Activated CD4-positive, alpha-beta T cell treated with anti-CD3 and anti-CD28 coated beads, Interleukin-2, amount 10 ng/mL, durations not matched to agents 7 days and 5 days (primary cell): Measurements from ENCODE around the gene OR2F2. TPM values are rescaled to one million over a fixed set of nuclear protein-coding genes. Genes with fewer than 3 reads are reported as not detected.

ENCODE experiments used
- CTCF ChIA-PET: fragments of 350-600 bp; sonication (Branson Sonifier 250); formaldehyde crosslinking; loops from one replicate; lab custom pipeline; 2021; ENCODE audit warnings: antibody characterized with exemption; lab: Charles Lee
- POLR2A ChIA-PET: fragments of 350-600 bp; sonication (Branson Sonifier 250); formaldehyde crosslinking; loops from one replicate; lab custom pipeline; 2021; ENCODE audit warnings: antibody characterized with exemption; lab: Charles Lee
- DNase-seq: peaks from one replicate; pipeline ENCODE4 v3.0.0-alpha.2; 2020
- H3K27ac Mint-ChIP-seq: one replicate; pipeline ENCODE4 v1.8.0; 2021; ENCODE audit warnings: mild to moderate bottlenecking, moderate library complexity, mixed read lengths
- H3K27me3 Mint-ChIP-seq: one replicate; pipeline ENCODE4 v1.8.0; 2021; ENCODE audit warnings: mixed read lengths
- H3K36me3 Mint-ChIP-seq: one replicate; pipeline ENCODE4 v1.8.0; 2021; ENCODE audit warnings: low read depth, mixed read lengths
- H3K4me1 Mint-ChIP-seq: one replicate; pipeline ENCODE4 v1.8.0; 2021; ENCODE audit warnings: mixed read lengths
- H3K4me3 Mint-ChIP-seq: one replicate; pipeline ENCODE4 v1.8.0; 2021; ENCODE audit warnings: mild to moderate bottlenecking, moderate library complexity, mixed read lengths
- H3K9me3 Mint-ChIP-seq: one replicate; pipeline ENCODE4 v1.8.0; 2021; ENCODE audit warnings: mixed read lengths
- total RNA-seq, 2 experiments: library from RNA; stranded (reverse); gene quantifications; one replicate each; pipeline ENCODE4 v1.2.3, GENCODE V29; 2021

The OR2F2 gene
- total RNA-seq, result not detected

GRCh38 chr7:143934526-143935325 lies at the start of gene OR2F2:
OR2F2 (plus strand) TSS chr7:143935233; CDS start chr7:143935233, 0 bp downstream.
- CTCF ChIA-PET, result no interaction called here
- Mint-ChIP-seq H3K9me3 (no peaks in the 10 kb centered on the region), H3K4me3 (no peak within 1 kb of the TSS), H3K36me3 (no peaks in the 10 kb centered on the region), H3K4me1 (peaks cover 9% of the 10 kb centered on the region), H3K27me3 (no peaks in the 10 kb centered on the region), H3K27ac (no peak within 1 kb of the TSS)
- POLR2A ChIA-PET, result no interaction called here
- DNase-seq, result no peak

GRCh38 chr7:143885951-143886350 lies 49.1 kb upstream of the OR2F2 start:
- peaks cover 32% of the 10 kb centered on the region for H3K27me3 Mint-ChIP-seq
- ChIA-PET CTCF (interaction anchor here (0.6 kb wide), 2 partner anchors 14 to 576 kb away, joined by 3 to 4 read pairs; no protein-coding TSS in a partner anchor), POLR2A (no interaction called here)
- peaks cover 16% of the 10 kb centered on the region for H3K4me1 Mint-ChIP-seq
- peaks cover 8% of the 10 kb centered on the region for H3K36me3 Mint-ChIP-seq
- peaks cover 6% of the 10 kb centered on the region for H3K9me3 Mint-ChIP-seq
- H3K27ac Mint-ChIP-seq, result no peak overlapping the region
- H3K4me3 Mint-ChIP-seq, result no peak overlapping the region
- no peak for DNase-seq

- Mint-ChIP-seq H3K36me3 (peaks cover 11% of the 10 kb centered on the region), H3K27ac (no peak overlapping the region), H3K4me1 (peaks cover 16% of the 10 kb centered on the region), H3K4me3 (no peak overlapping the region), H3K27me3 (peaks cover 25% of the 10 kb centered on the region), H3K9me3 (peaks cover 6% of the 10 kb centered on the region)
- DNase-seq, result no peak
- ChIA-PET CTCF (interaction anchor here (0.6 to 1.2 kb wide), 3 partner anchors 13 to 577 kb away, joined by 3 to 4 read pairs (median 3); no protein-coding TSS in a partner anchor), POLR2A (no interaction called here)
These were observed 48.1 kb upstream of the OR2F2 start for GRCh38 chr7:143886826-143887477.

- no peak for DNase-seq
- POLR2A ChIA-PET, result no interaction called here
- CTCF ChIA-PET, result no interaction called here
These were observed 46.0 kb upstream of the OR2F2 start for GRCh38 chr7:143889068-143889467.

GRCh38 chr7:143890558-143890957 lies 44.5 kb upstream of the OR2F2 start:
- peaks cover 12% of the 10 kb centered on the region for H3K4me1 Mint-ChIP-seq
- H3K9me3 Mint-ChIP-seq, result peaks cover 12% of the 10 kb centered on the region
- no peak overlapping the region for H3K4me3 Mint-ChIP-seq
- H3K27ac Mint-ChIP-seq, result no peak overlapping the region
- peaks cover 12% of the 10 kb centered on the region for H3K36me3 Mint-ChIP-seq
- CTCF ChIA-PET, result interaction anchor here (1.4 kb wide), 1 partner anchor 11 kb away, joined by 5 read pairs; the partner anchor contains the start of gene TCAF1
- POLR2A ChIA-PET, result no interaction called here
- DNase-seq, result no peak
- H3K27me3 Mint-ChIP-seq, result peaks cover 3% of the 10 kb centered on the region

More at GRCh38 chr7:143889068-143889467, 46.0 kb upstream of the OR2F2 start:
- H3K4me3 Mint-ChIP-seq, result no peak overlapping the region
- H3K36me3 Mint-ChIP-seq, result peaks cover 11% of the 10 kb centered on the region
- no peak overlapping the region for H3K27ac Mint-ChIP-seq
- H3K4me1 Mint-ChIP-seq, result peaks cover 12% of the 10 kb centered on the region
- H3K9me3 Mint-ChIP-seq, result peaks cover 12% of the 10 kb centered on the region
- peaks cover 13% of the 10 kb centered on the region for H3K27me3 Mint-ChIP-seq

GRCh38 chr7:143891457-143891856 lies 43.6 kb upstream of the OR2F2 start:
- H3K27ac Mint-ChIP-seq, result no peak overlapping the region
- ChIA-PET CTCF (interaction anchor here (1.3 to 1.8 kb wide), 2 partner anchors 10 to 14 kb away, joined by 3 to 10 read pairs; partner anchors contain the start of gene TCAF1), POLR2A (no interaction called here)
- peaks cover 12% of the 10 kb centered on the region for H3K9me3 Mint-ChIP-seq
- H3K4me1 Mint-ChIP-seq, result peaks cover 10% of the 10 kb centered on the region
- no peak overlapping the region for H3K4me3 Mint-ChIP-seq
- DNase-seq, result no peak
- peaks cover 3% of the 10 kb centered on the region for H3K27me3 Mint-ChIP-seq
- H3K36me3 Mint-ChIP-seq, result peaks cover 12% of the 10 kb centered on the region

- DNase-seq, result peak; percentile 39
- no peak overlapping the region for H3K27ac Mint-ChIP-seq
- ChIA-PET CTCF (interaction anchor here (0.9 to 1.8 kb wide), 3 partner anchors 9 to 13 kb away, joined by 3 to 10 read pairs (median 4); partner anchors contain the start of gene TCAF1), POLR2A (no interaction called here)
- H3K36me3 Mint-ChIP-seq, result peaks cover 12% of the 10 kb centered on the region
- H3K27me3 Mint-ChIP-seq, result no peaks in the 10 kb centered on the region
- H3K4me3 Mint-ChIP-seq, result no peak overlapping the region
- H3K9me3 Mint-ChIP-seq, result peaks cover 12% of the 10 kb centered on the region
- peaks cover 8% of the 10 kb centered on the region for H3K4me1 Mint-ChIP-seq
These were observed 42.3 kb upstream of the OR2F2 start for GRCh38 chr7:143892527-143893300.

GRCh38 chr7:143896667-143897066 lies 38.4 kb upstream of the OR2F2 start:
- Mint-ChIP-seq H3K27ac (no peak overlapping the region), H3K27me3 (no peaks in the 10 kb centered on the region), H3K36me3 (peaks cover 1% of the 10 kb centered on the region), H3K9me3 (peaks cover 6% of the 10 kb centered on the region), H3K4me3 (no peak overlapping the region), H3K4me1 (peaks cover 30% of the 10 kb centered on the region)
- DNase-seq, result no peak
- CTCF ChIA-PET, result no interaction called here
- POLR2A ChIA-PET, result no interaction called here

GRCh38 chr7:143898810-143899209 lies 36.2 kb upstream of the OR2F2 start:
- CTCF ChIA-PET, result no interaction called here

GRCh38 chr7:143900230-143900766 lies 34.7 kb upstream of the OR2F2 start:
- H3K36me3 Mint-ChIP-seq, result no peaks in the 10 kb centered on the region
- H3K4me3 Mint-ChIP-seq, result peak overlapping the region; percentile 92
- no peaks in the 10 kb centered on the region for H3K9me3 Mint-ChIP-seq
- H3K4me1 Mint-ChIP-seq, result peaks cover 26% of the 10 kb centered on the region
- CTCF ChIA-PET, result no interaction called here
- POLR2A ChIA-PET, result interaction anchor here (0.6 kb wide), 1 partner anchor 438 kb away, joined by 3 read pairs; no protein-coding TSS in a partner anchor
- H3K27me3 Mint-ChIP-seq, result no peaks in the 10 kb centered on the region
- H3K27ac Mint-ChIP-seq, result peak overlapping the region; percentile 25
- DNase-seq, result no peak

More at GRCh38 chr7:143898810-143899209, 36.2 kb upstream of the OR2F2 start:
- Mint-ChIP-seq H3K36me3 (peaks cover 1% of the 10 kb centered on the region), H3K4me1 (peaks cover 27% of the 10 kb centered on the region), H3K4me3 (no peak overlapping the region), H3K9me3 (no peaks in the 10 kb centered on the region), H3K27ac (no peak overlapping the region), H3K27me3 (no peaks in the 10 kb centered on the region)
- POLR2A ChIA-PET, result no interaction called here
- DNase-seq, result no peak

- Mint-ChIP-seq H3K27ac (peak overlapping the region; percentile 90), H3K4me3 (peak overlapping the region; percentile 92), H3K4me1 (peaks cover 26% of the 10 kb centered on the region), H3K27me3 (no peaks in the 10 kb centered on the region), H3K36me3 (no peaks in the 10 kb centered on the region), H3K9me3 (no peaks in the 10 kb centered on the region)
- DNase-seq, result no peak
- ChIA-PET CTCF (interaction anchor here (1.2 to 1.8 kb wide), 5 partner anchors 9 to 227 kb away, joined by 3 to 10 read pairs (median 7); no protein-coding TSS in a partner anchor), POLR2A (interaction anchor here (1.4 kb wide), 1 partner anchor 227 kb away, joined by 5 read pairs; no protein-coding TSS in a partner anchor)
These were observed 33.7 kb upstream of the OR2F2 start for GRCh38 chr7:143901332-143901667.
